Stomach (tissue), 4 donors: ENCODE results near the gene SPARCL1.

Source experiments
- CTCF ChIP-seq, 7 experiments: fragments of 450-650 bp in 4 of 7; fragments of 200-600 bp in 3 of 7; sonication (generic) in 3 of 7; IDR thresholded peaks; one replicate each; pipeline ENCODE4 v1.5.1; 2016 to 2019; ENCODE audit warnings: antibody characterized with exemption in 7 of 7, control low read depth in 2 of 7, mild to moderate bottlenecking in 1 of 7
- POLR2AphosphoS5 ChIP-seq, 3 donors: sonication (generic); formaldehyde crosslinking; IDR thresholded peaks; one replicate each; pipeline ENCODE4 v1.6.1; 2016; ENCODE audit warnings: antibody characterized with exemption in 3 of 3

GRCh38 chr4:87555773-87556619, 26.8 kb upstream of the SPARCL1 start:
- no peak for TF ChIP-seq CTCF (IDR thresholded peaks at IDR 0.05)
- no peak for TF ChIP-seq POLR2AphosphoS5 (IDR thresholded peaks at IDR 0.05)
